Measurements from ENCODE around the gene PACSIN2.

Gene PACSIN2

DNA sequence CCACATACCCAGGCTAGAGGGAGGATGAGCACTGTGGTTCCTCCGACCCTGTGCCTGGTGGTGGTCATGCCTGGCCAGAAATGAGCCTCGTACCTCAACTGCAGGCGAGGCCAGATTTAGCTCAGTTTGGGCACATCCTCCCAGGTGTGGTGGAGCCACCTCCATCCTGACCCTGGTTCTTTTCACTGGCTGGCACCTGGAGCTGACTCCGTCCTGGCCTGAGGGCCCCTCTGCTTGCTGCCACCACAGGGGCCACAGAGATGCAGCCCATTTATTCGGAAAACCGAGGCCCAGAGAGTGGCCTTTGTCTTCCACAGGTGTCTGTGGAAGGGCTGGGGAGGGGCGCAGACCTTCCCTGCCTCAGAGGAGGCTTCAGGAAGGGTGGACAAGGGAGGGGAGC lies 148.8 kb downstream of the PACSIN2 start:
- DNase-seq (ENCODE audit: low read depth in 1 of 2, low spot score in 1 of 2), result no peak

DNA sequence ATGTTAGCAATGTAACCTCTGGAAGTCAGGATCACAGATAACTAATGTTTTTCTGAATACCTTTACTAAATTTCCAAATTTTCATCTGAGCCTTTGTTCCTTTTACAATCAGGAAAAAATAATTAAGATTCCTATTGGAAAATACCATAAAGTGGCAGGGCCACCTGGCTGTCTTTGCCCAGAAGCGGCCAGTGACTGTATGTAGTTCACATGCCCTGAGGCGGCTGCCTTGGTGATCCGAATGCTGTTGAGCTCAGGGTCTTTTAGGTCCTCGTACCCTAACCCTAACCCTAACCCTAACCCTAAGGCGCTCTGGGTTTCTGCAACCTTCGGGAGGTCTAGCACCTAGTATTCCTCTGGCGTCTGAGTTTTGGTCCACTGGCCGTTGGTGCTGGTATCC lies 149.4 kb downstream of the PACSIN2 start:
- DNase-seq (ENCODE audit: low read depth in 1 of 2, low spot score in 1 of 2), result no peak

- DNase-seq (ENCODE audit: low read depth in 1 of 2, low spot score in 1 of 2), result no peak
Observed at GRCh38 chr22:42863349-42863961, 151.5 kb downstream of the PACSIN2 start.

DNA sequence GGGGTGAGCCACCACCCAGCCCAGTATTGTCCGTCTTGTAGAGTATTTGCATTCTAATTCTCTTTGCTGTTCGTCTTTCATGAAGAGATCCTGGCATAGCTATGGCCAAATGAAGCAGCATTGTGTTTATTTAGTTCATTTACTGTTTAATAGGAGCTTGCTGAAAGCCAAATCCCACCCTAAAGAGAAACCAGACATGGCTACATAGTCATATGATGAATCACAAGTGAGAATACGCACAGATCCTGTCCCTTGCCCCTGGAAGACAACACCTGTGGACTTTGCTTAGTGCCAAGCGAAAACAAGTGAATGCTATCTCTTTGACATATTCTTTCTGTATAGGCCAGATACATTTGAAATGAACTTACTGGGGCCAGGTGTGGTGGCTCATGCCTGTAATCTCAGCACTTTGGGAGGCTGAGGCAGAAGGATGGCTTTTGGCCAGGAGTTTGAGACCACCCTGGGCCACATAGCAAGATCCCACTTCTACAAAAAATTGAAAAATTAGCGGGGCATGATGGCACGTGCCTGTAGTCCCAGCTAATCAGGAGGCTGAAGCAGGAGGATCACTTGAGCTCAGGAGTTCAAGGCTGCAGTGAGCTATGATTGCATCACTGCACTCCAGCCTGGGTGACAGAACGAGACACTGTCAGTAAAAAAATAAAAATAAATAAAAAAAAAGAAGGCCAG lies 152.8 kb downstream of the PACSIN2 start:
- no peak for DNase-seq (ENCODE audit: low read depth in 1 of 2, low spot score in 1 of 2)

- DNase-seq (ENCODE audit: low read depth in 1 of 2, low spot score in 1 of 2), result no peak
Observed at GRCh38 chr22:42860968-42861367, 154.0 kb downstream of the PACSIN2 start.

- no peak for DNase-seq (ENCODE audit: low read depth in 1 of 2, low spot score in 1 of 2)
Observed at GRCh38 chr22:42857845-42858481, 157.0 kb downstream of the PACSIN2 start.

- peak; percentile 95 to 96 for DNase-seq (ENCODE audit: low read depth in 1 of 2, low spot score in 1 of 2)
Observed at GRCh38 chr22:42856865-42857704, 157.9 kb downstream of the PACSIN2 start, which contains the start of gene ARFGAP3. TSS of gene ARFGAP3 (minus strand) at chr22:42857273. CDS start at chr22:42857182, 91 bp downstream.

DNA sequence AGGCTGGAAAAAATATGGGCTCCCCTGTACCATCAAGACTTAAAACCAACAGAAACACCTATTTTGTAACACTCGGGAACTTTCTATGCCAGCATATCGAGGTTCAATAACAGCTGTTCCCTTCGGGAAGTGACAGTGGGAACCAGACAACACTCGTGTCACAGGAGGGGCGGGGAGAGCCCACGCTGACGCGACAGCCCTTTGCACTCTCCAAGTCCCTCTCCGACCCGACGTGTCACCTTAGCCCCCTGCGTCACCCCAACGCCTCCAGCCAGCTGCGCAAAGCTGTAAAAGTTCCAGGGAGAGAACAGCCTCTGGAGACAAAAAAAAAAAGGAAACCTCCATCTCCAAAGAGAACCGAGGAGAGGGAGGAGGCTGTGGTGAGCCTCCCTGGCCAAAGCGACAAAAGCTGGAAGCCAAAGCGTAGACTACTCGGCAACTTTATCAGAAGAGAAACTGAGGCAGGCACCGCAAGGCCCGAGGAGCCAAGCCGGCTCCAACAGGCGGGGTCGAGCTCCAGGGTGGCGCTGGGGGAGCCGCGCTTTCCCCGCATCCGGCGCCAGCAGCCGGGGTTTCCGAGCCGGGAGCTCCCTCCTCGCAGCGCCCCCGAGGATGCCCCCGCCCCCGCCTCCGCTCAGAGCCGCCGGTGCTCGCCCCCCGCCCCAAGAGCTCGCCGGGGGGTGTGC lies 158.6 kb downstream of the PACSIN2 start:
- DNase-seq (ENCODE audit: low read depth in 1 of 2, low spot score in 1 of 2), result peak; percentile 4 to 23

DNA sequence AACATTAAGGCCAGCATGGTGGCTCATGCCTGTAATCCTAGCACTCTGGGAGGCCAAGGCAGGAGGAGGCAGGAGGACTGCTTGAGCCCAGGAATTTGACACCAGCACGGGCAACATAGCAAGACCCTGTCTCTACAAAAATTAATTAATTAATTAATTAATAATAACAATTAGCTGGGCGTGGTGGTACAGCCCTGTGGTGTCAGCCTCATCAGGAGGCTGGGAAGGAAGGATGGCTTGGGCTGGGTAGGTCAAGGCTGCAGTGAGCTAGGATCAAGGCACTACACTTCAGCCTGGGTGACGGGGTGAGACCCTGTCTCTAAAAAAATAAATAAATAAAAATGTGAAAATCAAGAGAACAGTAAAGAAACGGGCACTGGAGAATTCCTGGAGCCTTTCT lies 159.2 kb downstream of the PACSIN2 start:
- no peak for DNase-seq (ENCODE audit: low read depth in 1 of 2, low spot score in 1 of 2)

GRCh38 chr22:42855211-42855610 lies 159.7 kb downstream of the PACSIN2 start:
- no peak for DNase-seq (ENCODE audit: low read depth in 1 of 2, low spot score in 1 of 2)

DNA sequence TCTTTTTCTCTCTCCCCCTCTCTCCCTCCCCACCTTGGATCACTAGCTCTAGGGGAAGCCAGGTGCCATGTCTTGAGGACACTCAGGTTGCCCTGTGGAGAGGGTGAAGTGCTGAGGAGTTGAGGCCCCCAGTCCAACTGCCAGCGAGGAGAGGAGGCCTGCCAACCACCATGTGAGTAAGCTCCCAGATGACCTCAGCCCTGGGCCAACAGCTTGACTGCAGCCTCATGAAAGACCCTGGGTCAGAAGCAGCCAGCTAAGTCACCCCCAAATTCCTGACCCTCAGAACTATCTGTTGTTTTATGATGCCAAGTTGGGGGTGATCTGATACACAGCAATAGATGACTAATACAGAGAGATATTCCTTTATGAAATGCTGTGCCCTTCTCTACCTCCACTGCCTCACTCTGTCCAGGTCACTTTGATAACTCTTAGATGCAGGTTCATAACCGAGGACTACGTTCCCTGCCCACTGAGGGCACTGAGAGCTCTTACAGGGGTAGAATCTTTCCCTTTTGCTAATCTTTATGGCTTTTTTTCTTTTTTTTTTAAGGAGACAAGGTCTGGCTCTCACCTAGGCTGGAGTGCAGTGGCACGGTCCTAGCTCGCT lies 165.9 kb downstream of the PACSIN2 start:
- DNase-seq (ENCODE audit: low read depth in 1 of 2, low spot score in 1 of 2), result no peak

DNA sequence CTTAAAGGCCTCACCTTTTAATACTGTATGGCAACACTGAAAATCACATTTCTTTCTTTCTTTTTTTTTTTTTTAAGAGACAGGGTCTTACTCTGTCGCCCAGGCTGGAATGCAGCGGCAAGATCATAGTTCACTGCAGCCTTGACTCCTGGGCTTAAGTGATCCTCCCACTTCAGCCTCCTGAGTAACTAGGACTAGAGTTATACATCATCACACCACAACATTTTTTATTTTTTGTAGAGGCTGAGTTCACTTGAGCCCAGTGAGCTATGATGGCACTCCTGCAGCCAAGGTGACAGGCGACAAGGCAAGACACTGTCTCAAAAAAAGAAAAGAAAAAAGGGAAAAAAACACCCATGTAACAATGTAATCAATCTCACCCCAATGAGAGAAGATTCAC lies 167.8 kb downstream of the PACSIN2 start:
- no peak for DNase-seq (ENCODE audit: low read depth in 1 of 2, low spot score in 1 of 2)

DNA sequence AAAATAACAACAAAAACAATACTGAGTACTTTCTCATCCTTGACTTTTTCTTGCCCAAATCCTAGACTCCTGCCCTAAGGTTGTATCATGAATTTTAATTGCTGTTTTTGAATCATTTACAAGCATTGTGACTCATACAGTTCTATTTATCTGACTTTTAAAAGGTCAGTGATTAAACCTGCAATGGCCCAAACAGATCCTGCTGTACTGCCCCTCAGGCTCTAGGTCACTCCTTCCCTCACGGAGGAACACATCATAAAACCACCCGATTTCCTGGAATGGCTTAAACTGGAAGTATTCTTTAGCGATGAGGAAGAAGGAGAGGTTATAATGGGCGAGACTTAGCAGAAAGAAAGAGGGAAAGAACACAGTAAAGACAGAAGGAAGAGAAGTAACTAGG lies 170.2 kb downstream of the PACSIN2 start:
- no peak for DNase-seq (ENCODE audit: low read depth in 1 of 2, low spot score in 1 of 2)

- no peak for DNase-seq (ENCODE audit: low read depth in 1 of 2, low spot score in 1 of 2)
Observed at GRCh38 chr22:42842658-42843370, 172.1 kb downstream of the PACSIN2 start.

DNA sequence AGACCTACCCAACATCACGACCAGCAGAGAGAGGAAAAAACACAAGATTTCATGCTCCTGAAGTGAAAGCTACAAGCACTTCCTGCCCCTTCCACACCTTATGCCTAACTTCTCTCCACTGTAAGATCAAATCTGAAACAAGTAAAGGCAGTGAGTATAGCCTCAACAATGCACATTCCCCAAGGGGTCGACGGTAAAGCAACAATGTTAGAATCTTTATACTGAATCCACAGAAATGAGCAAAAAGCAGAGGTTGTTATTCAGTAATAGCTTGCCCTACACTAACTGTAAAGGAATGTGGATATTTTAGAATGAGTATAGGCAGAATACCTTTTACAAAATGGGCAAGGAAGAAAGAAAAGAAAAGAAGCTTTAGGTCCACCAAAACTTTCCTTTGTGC lies 173.5 kb downstream of the PACSIN2 start:
- DNase-seq (ENCODE audit: low read depth in 1 of 2, low spot score in 1 of 2), result no peak

DNA sequence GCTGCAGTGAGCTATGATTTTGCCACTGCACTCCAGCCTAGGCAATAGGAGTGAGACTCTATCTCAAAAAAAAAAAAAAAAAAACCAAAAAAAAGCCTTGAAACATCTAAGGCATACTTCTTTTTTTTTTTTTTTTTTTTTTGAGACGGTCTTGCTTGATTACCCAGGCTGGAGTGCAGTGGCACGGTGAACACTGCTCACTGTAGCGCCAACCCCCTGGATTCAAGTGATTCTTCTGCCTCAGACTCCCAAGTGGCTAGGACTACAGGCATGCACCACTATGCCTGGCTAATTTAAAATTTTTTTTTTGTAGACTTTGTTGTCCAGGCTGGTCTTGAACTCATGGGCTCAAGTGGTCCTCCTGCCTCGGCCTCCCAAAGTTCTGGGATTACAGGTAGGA lies 177.4 kb downstream of the PACSIN2 start:
- DNase-seq (ENCODE audit: low read depth in 1 of 2, low spot score in 1 of 2), result no peak

GRCh38 chr22:42836026-42836425 lies 178.9 kb downstream of the PACSIN2 start:
- no peak for DNase-seq (ENCODE audit: low read depth in 1 of 2, low spot score in 1 of 2)

DNA sequence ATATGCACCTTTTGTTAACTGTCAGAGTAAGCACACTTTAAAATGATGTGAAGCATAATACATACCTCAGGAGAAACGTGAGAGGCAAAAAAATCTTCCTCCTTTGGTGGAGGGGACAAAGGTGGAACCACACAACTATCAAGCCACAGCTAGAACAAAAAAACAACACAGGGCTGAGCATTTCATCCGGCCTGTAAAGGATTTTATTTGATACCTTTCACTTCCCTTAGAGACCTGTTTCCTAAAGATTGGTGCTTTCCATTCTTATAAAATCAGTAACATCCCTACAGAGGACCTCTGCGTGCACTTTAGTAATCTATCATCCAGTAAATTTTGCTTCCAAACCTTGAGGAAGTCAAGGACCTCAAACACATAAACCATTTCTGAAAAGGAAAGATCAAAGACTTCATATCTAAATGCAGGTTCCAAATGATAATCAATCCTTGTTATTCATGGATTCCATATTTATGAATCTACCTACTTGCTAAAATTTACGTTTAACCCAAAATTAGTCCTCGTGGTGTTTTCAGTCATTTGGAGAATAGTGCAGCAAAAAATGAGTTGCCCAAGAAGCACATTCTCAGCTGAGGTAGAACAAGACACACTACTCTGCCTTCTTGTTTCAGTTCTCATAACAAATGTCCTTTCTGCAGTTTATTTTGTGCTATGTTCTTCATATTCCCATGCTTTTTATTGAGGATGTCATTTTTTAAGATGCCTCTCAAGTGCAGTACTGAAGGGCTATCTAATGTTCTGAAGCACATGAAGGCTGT lies 180.6 kb downstream of the PACSIN2 start:
- DNase-seq (ENCODE audit: low read depth in 1 of 2, low spot score in 1 of 2), result no peak

DNA sequence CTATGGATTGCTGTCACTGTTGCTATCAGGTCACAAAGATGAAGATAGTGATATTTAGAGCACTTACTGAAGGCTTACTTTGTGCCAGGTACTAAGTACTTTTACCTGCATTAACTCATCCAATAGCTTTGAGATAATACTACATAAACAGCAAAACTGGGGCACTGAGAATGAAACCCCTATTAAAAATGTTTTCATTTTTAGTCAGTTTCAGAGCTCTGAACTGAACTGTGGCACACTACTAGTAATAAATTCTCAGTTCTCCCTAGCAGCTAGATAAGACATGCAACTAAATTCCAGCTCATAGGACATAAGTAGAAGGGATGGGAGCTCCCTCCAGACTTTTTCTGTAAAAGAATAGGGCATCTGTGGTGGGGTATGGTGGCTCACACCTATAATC lies 181.8 kb downstream of the PACSIN2 start:
- DNase-seq (ENCODE audit: low read depth in 1 of 2, low spot score in 1 of 2), result no peak
